GM12878 (cell line): ENCODE measurements around the gene RAB11A. TPM values are rescaled to one million over a fixed set of nuclear protein-coding genes. Genes with fewer than 3 reads are reported as not detected.

Experiments used
- ATAC-seq: fragments of 200-7000 bp; cut with Tn5 transposase; 3 replicates; pipeline ENCODE4 v1.9.1; 2020; ENCODE audit warnings: mild to moderate bottlenecking, moderate library complexity
- BruUV-seq: library from RNA; stranded (reverse); fragments of 400-500 nt; replicated peaks from 2 replicates; lab custom pipeline; 2021; lab: Mats Ljungman, UMichigan
- CTCF ChIA-PET: fragments of 300-600 bp; sonication (Branson Sonifier 250); formaldehyde crosslinking; extraction: SDS; loops from one replicate; lab custom pipeline; 2021; ENCODE audit warnings: inconsistent platforms; lab: Yijun Ruan, JAX
- POLR2A ChIA-PET: fragments of 350-600 bp; formaldehyde crosslinking; extraction: SDS; loops from one replicate; lab custom pipeline; 2021; ENCODE audit warnings: inconsistent platforms; lab: Charles Lee
- RAD21 ChIA-PET: fragments of 300-600 bp; sonication (Branson Sonifier 250); formaldehyde crosslinking; loops from one replicate; lab custom pipeline; 2023; ENCODE audit warnings: antibody characterized with exemption; ENCODE audit not compliant: unreplicated experiment; lab: Charles Lee
- SMC1A ChIA-PET: fragments of 300-600 bp; sonication (Branson Sonifier 250); formaldehyde crosslinking; loops from one replicate; lab custom pipeline; 2023; ENCODE audit not compliant: unreplicated experiment, uncharacterized antibody; lab: Charles Lee
- DNase-seq: peaks from one replicate; pipeline ENCODE4 v3.0.0-alpha.2; 2011; ENCODE audit warnings: low read depth, low spot score
- FAIRE-seq: peaks from 3 replicates; lab custom pipeline; 2011; peaks lifted over from hg19 to GRCh38; lab: Jason Lieb, UNC
- H2AFZ ChIP-seq: 2 replicates; pipeline ENCODE4 v1.6.0; 2011; ENCODE audit warnings: low read depth, low read length, control low read depth; ENCODE audit not compliant: control insufficient read depth
- H3K27ac ChIP-seq: 2 replicates; pipeline ENCODE4 v1.5.1; 2011; ENCODE audit warnings: control low read depth; ENCODE audit not compliant: control insufficient read depth, insufficient read depth
- H3K27me3 ChIP-seq, 2 experiments: replicated peaks in 1 of 2; 2 replicates each; pipeline versions ENCODE4 v1.6.0 to v1.6.1; 2011; ENCODE audit warnings: low read length in 1 of 2; ENCODE audit not compliant: control insufficient read depth in 2 of 2, insufficient read depth in 2 of 2
- H3K36me3 ChIP-seq, 2 experiments: 2 replicates each; pipeline ENCODE4 v1.5.1; 2011; ENCODE audit warnings: low read length in 1 of 2; ENCODE audit not compliant: control insufficient read depth in 2 of 2, insufficient read depth in 2 of 2
- H3K4me1 ChIP-seq: 2 replicates; pipeline ENCODE4 v1.6.1; 2011; ENCODE audit warnings: mild to moderate bottlenecking, low read length, moderate library complexity, mixed read lengths; ENCODE audit not compliant: control insufficient read depth, insufficient read depth
- H3K4me2 ChIP-seq: 2 replicates; pipeline ENCODE4 v1.6.0; 2011; ENCODE audit warnings: control low read depth; ENCODE audit not compliant: control insufficient read depth, insufficient read depth
- H3K4me3 ChIP-seq: fragments of 200-600 bp; sonication (generic); 2 replicates; pipeline ENCODE4 v1.5.1; 2016
- H3K79me2 ChIP-seq: 2 replicates; pipeline ENCODE4 v1.6.0; 2011; ENCODE audit warnings: low read length; ENCODE audit not compliant: control insufficient read depth, insufficient read depth
- H3K9ac ChIP-seq: 2 replicates; pipeline ENCODE4 v1.8.0; 2011; ENCODE audit warnings: low read length, control low read depth, mixed read lengths; ENCODE audit not compliant: control insufficient read depth, insufficient read depth
- H3K9me3 ChIP-seq: replicated peaks from 3 replicates; pipeline ENCODE4 v1.5.1; 2011; ENCODE audit warnings: mild to moderate bottlenecking, low read length; ENCODE audit not compliant: control insufficient read depth, insufficient read depth
- H4K20me1 ChIP-seq: 2 replicates; pipeline ENCODE4 v1.6.0; 2011; ENCODE audit not compliant: control insufficient read depth, insufficient read depth
- BACH1 ChIP-seq: fragments of 450-650 bp; IDR thresholded peaks from 2 replicates; pipeline ENCODE4 v1.6.1; 2017; ENCODE audit warnings: mild to moderate bottlenecking, borderline replicate concordance
- CTCF ChIP-seq, 3 experiments: IDR thresholded peaks in 2 of 3; conservative IDR thresholded peaks in 1 of 3; 2 replicates each; pipeline ENCODE4 v1.5.1; 2011; ENCODE audit warnings: low read depth in 3 of 3, low read length in 3 of 3, mild to moderate bottlenecking in 3 of 3, control low read depth in 2 of 3, moderate library complexity in 2 of 3, inconsistent platforms in 1 of 3, mixed read lengths in 1 of 3; ENCODE audit not compliant: control insufficient read depth in 2 of 3, insufficient read depth in 1 of 3; ENCODE audit errors: extremely low read depth in 1 of 3
- CUX1 ChIP-seq: IDR thresholded peaks from 2 replicates; pipeline ENCODE4 v1.6.1; 2012; ENCODE audit warnings: improper control_type of control experiment, low read depth, low read length; ENCODE audit not compliant: insufficient replicate concordance
- ELK1 ChIP-seq: IDR thresholded peaks from 2 replicates; pipeline ENCODE4 v1.6.1; 2012; ENCODE audit warnings: low read depth, low read length, improper control_type of control experiment
- FOS ChIP-seq: IDR thresholded peaks from 3 replicates; pipeline ENCODE4 v1.6.1; 2011; ENCODE audit warnings: borderline replicate concordance; ENCODE audit not compliant: insufficient read length; ENCODE audit errors: extremely low read depth
- GATAD2B ChIP-seq: fragments of 450-650 bp; conservative IDR thresholded peaks from 2 replicates; pipeline ENCODE4 v1.6.1; 2017; ENCODE audit warnings: low read depth, mild to moderate bottlenecking, moderate library complexity
- LARP7 ChIP-seq: fragments of 450-650 bp; IDR thresholded peaks from 2 replicates; pipeline ENCODE4 v1.6.1; 2017; ENCODE audit warnings: mild to moderate bottlenecking
- NKRF ChIP-seq: fragments of 450-650 bp; conservative IDR thresholded peaks from 2 replicates; pipeline ENCODE4 v1.6.1; 2017; ENCODE audit warnings: mild to moderate bottlenecking, moderate library complexity
- NR2C2 ChIP-seq: IDR thresholded peaks from 2 replicates; pipeline ENCODE4 v1.6.1; 2011; ENCODE audit warnings: borderline replicate concordance, low read depth; ENCODE audit not compliant: control insufficient read depth, insufficient read length
- SMAD1 ChIP-seq: fragments of 450-650 bp; IDR thresholded peaks from 2 replicates; pipeline ENCODE4 v1.6.1; 2018; ENCODE audit warnings: mild to moderate bottlenecking, low read depth; ENCODE audit not compliant: partially characterized antibody
- SPI1 ChIP-seq: IDR thresholded peaks from 2 replicates; pipeline ENCODE4 v1.6.1; 2011; ENCODE audit warnings: low read depth, mild to moderate bottlenecking, low read length, moderate library complexity, borderline replicate concordance; ENCODE audit not compliant: insufficient read depth
- STAT3 ChIP-seq: IDR thresholded peaks from 2 replicates; pipeline ENCODE4 v1.6.1; 2011; ENCODE audit warnings: low read depth, low read length, improper control_type of control experiment
- USF1 ChIP-seq: IDR thresholded peaks from 2 replicates; pipeline ENCODE4 v1.6.1; 2011; ENCODE audit warnings: borderline replicate concordance, low read depth, mild to moderate bottlenecking, moderate library complexity, mixed read lengths, low read length; ENCODE audit not compliant: insufficient read depth; ENCODE audit errors: extremely low read length
- ZNF622 ChIP-seq: fragments of 450-650 bp; IDR thresholded peaks from 2 replicates; pipeline ENCODE4 v1.6.1; 2017; ENCODE audit warnings: mild to moderate bottlenecking, inconsistent platforms
- in situ Hi-C: fragments of 300-500 bp; cut with MboI; formaldehyde crosslinking; loops from 9 replicates; pipeline ENCODE4 v1.14.3; 2018; ENCODE audit warnings: mixed read lengths
- intact Hi-C: fragments of 100-400 bp; cut with micrococcal nuclease; formaldehyde crosslinking; loops from one replicate; pipeline ENCODE4 v1.14.2; 2022; ENCODE audit not compliant: unreplicated experiment
- polyA plus RNA-seq, 11 experiments: library from polyadenylated mRNA; depleted of rRNA in 4 of 11; unstranded in 6 of 11; stranded (reverse) in 5 of 11; fragments of >200 nt; fragmentation: Nextera tagmentation in 4 of 11; fragmentation: Illumina TruSeq in 1 of 11; extraction: Ambion mirVana in 4 of 11; extraction: Trizol in 1 of 11; gene quantifications; 1 replicate in 1 of 11; 2 replicates in 10 of 11; pipeline versions ENCODE4 v1.2.1 to v1.2.3, GENCODE V29; 2011 to 2016; ENCODE audit warnings: inconsistent platforms in 2 of 11, missing spikeins in 2 of 11, low read depth in 1 of 11
- total RNA-seq, 4 experiments: library from RNA; depleted of rRNA in 3 of 4; stranded (reverse); fragments of >200 nt in 3 of 4; fragmentation: Illumina TruSeq in 1 of 4; extraction: Trizol in 1 of 4; gene quantifications; 2 replicates each; pipeline versions ENCODE4 v1.2.1 to v1.2.3, GENCODE V29; 2013 to 2021

RAB11A gene
- total and polyA plus RNA-seq, 10 of the 15 experiments (the other 5 are each of a cell fraction or from before 2014, with no cell fraction given), result 128 to 387 (median 224) TPM

GRCh38 chr15:65940618-65940909 is 71.3 kb downstream of the RAB11A start:
- H3K79me2 ChIP-seq, result no peaks in the 10 kb centered on the region
- SMC1A ChIA-PET, result no interaction called here
- no peaks in the 10 kb centered on the region for H3K9me3 ChIP-seq
- H3K27ac ChIP-seq, result no peak overlapping the region
- ATAC-seq (no peak; the same call in 2 of the 3 replicates), FAIRE-seq (no peak), DNase-seq (no peak)
- no peaks in the 10 kb centered on the region for H3K36me3 ChIP-seq
- BruUV-seq, result no TSS peak
- H3K4me2 ChIP-seq, result no peak overlapping the region
- no peak overlapping the region for H3K4me3 ChIP-seq
- H3K4me1 ChIP-seq, result no peaks in the 10 kb centered on the region
- H4K20me1 ChIP-seq, result no peaks in the 10 kb centered on the region
- POLR2A ChIA-PET, result no interaction called here
- H3K27me3 ChIP-seq, result no peaks in the 10 kb centered on the region
- no peak overlapping the region for H3K9ac ChIP-seq
- CTCF ChIA-PET, result no interaction called here
- no peak overlapping the region for H2AFZ ChIP-seq
- in situ Hi-C loops, result no loop called here
- intact Hi-C loops, result no loop called here
- RAD21 ChIA-PET, result no interaction called here
- TF ChIP-seq NKRF (no peak), SMAD1 (no peak), USF1 (no peak), CTCF (IDR thresholded peaks at IDR 0.05 in 2 of 3, conservative IDR thresholded peaks at IDR 0.05 in 1 of 3; ENCODE audit: control insufficient read depth in 2 of 3, extremely low read depth in 1 of 3, insufficient read depth in 1 of 3, low read depth in 3 of 3, low read length in 3 of 3) (no peak), FOS (no peak), CUX1 (no peak), STAT3 (no peak), ELK1 (no peak), BACH1 (no peak), LARP7 (no peak), SPI1 (no peak), ZNF622 (no peak), GATAD2B (no peak), NR2C2 (no peak)
